NB4 (cell line): ENCODE measurements around the gene ZNF566.
A peak's percentile ranks its signal among the peaks of the same experiment; 100 is the strongest.

ENCODE experiments used
- DNase-seq: peaks from one replicate; pipeline ENCODE4 v3.0.0; 2010; ENCODE audit warnings: low read depth
- H3K4me3 ChIP-seq: one replicate; pipeline ENCODE4 v1.5.1; 2011; ENCODE audit warnings: mild to moderate bottlenecking, low read depth, low read length, moderate library complexity
- MYC ChIP-seq: IDR thresholded peaks from 2 replicates; pipeline ENCODE4 v1.6.1; 2011; ENCODE audit warnings: low read depth, low read length
- POLR2A ChIP-seq: IDR thresholded peaks from 2 replicates; pipeline ENCODE4 v1.6.1; 2011; ENCODE audit warnings: mild to moderate bottlenecking; ENCODE audit not compliant: insufficient read length; ENCODE audit errors: extremely low read depth
- TF ChIP-seq, protein P1 (sequence below): IDR thresholded peaks from one replicate; pipeline ENCODE4 v1.5.1; 2012; ENCODE audit warnings: low read depth, low read length
- TF ChIP-seq, protein P2 (sequence below): IDR thresholded peaks from 2 replicates; pipeline ENCODE4 v1.6.1; 2011; ENCODE audit warnings: low read depth, low read length

The ZNF566 gene

DNA sequence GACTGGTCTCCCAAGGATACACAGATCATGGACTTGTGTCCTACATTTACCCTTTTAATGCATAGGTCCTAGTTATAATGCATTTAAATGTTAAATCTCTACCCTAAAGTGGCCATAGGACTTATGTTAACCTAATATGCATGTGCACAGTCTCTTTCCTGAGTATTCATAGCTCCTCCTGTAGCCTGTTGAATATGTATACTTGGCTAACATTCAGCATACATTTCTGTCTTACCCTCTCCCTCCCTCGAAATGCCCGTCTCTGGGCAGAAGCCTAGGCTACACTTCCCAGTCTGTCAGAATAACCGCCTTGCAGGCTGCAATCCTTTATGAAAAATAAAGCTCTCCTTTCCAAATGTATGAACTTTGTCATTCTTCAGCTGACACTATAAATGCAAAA, 84.9 kb downstream of the ZNF566 start:
- no peak for DNase-seq
- TF ChIP-seq, protein P1, sequence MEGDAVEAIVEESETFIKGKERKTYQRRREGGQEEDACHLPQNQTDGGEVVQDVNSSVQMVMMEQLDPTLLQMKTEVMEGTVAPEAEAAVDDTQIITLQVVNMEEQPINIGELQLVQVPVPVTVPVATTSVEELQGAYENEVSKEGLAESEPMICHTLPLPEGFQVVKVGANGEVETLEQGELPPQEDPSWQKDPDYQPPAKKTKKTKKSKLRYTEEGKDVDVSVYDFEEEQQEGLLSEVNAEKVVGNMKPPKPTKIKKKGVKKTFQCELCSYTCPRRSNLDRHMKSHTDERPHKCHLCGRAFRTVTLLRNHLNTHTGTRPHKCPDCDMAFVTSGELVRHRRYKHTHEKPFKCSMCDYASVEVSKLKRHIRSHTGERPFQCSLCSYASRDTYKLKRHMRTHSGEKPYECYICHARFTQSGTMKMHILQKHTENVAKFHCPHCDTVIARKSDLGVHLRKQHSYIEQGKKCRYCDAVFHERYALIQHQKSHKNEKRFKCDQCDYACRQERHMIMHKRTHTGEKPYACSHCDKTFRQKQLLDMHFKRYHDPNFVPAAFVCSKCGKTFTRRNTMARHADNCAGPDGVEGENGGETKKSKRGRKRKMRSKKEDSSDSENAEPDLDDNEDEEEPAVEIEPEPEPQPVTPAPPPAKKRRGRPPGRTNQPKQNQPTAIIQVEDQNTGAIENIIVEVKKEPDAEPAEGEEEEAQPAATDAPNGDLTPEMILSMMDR, result no peak
- TF ChIP-seq MYC, result no peak
- TF ChIP-seq, protein P2, sequence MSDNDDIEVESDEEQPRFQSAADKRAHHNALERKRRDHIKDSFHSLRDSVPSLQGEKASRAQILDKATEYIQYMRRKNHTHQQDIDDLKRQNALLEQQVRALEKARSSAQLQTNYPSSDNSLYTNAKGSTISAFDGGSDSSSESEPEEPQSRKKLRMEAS, result no peak
- TF ChIP-seq POLR2A, result no peak
- H3K4me3 ChIP-seq, result no peak overlapping the region

DNA sequence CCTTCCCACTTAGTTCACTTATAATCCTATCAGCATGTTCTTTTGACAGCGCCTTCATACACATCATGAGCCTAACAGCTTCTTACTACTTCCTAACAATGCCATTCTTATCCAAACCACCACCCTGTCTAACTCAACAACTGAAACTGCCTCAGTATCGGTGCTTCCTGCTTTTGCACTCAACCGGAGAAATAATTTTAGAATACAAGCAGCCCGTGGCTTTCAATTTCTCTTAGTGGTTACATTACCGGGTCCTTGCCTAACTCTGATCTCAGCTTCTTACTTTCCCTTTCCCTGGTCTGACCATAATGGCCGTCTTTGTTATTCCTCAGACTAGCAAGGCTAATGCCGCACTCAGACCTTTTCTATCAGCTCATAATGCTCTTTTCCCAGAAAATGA, 87.9 kb downstream of the ZNF566 start:
- TF ChIP-seq MYC, result no peak
- TF ChIP-seq, protein P1, result no peak
- TF ChIP-seq, protein P2, result no peak
- TF ChIP-seq POLR2A, result no peak
- H3K4me3 ChIP-seq, result no peak overlapping the region
- peak; percentile 0 for DNase-seq

DNA sequence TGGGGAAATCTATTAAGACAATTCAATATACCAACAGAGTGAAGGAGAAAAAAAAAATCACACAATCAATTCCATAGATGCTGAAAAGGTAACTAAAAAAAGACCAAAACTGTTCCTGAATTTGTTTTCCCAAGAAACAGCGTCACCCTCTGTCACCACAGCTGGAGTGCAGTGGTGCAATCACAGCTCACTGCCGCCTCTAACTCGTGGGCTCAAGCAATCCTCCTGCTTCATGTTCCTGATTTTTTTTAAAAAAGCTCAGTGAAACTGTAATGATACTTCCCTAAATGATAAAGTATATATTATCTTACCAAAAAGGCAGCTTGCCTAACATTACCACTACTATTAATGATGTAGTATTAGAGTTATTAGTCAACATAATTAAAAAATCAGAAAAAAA, 90.8 kb downstream of the ZNF566 start:
- TF ChIP-seq, protein P1, result no peak
- TF ChIP-seq POLR2A (no peak), MYC (no peak)
- TF ChIP-seq, protein P2, result no peak
- DNase-seq, result no peak
- no peak overlapping the region for H3K4me3 ChIP-seq
